H9 (cell line): ENCODE measurements around the gene VSTM2L. TPM values are rescaled to one million over a fixed set of nuclear protein-coding genes. Genes with fewer than 3 reads are reported as not detected.
A peak's percentile ranks its signal among the peaks of the same experiment; 100 is the strongest.

Experiments used
- DNase-seq: peaks from one replicate; pipeline ENCODE4 v3.0.0-alpha.2; 2017
- H2AFZ ChIP-seq: one replicate; pipeline ENCODE4 v1.6.1; 2013; ENCODE audit warnings: mild to moderate bottlenecking, low read length, control low read depth, moderate library complexity
- H2AK5ac ChIP-seq: 2 replicates; pipeline ENCODE4 v1.6.1; 2013; ENCODE audit warnings: low read length, control low read depth, mixed read lengths; ENCODE audit not compliant: insufficient read length
- H2BK120ac ChIP-seq: one replicate; pipeline ENCODE4 v1.6.1; 2013; ENCODE audit warnings: low read depth, mild to moderate bottlenecking, low read length, control low read depth, inconsistent platforms; ENCODE audit not compliant: poor library complexity, severe bottlenecking
- H2BK12ac ChIP-seq: 2 replicates; pipeline ENCODE4 v1.6.1; 2013; ENCODE audit warnings: low read length, control low read depth, mixed read lengths, low read depth; ENCODE audit not compliant: insufficient read length
- H2BK15ac ChIP-seq: 2 replicates; pipeline ENCODE4 v1.6.1; 2013; ENCODE audit warnings: low read depth, low read length, control low read depth
- H2BK20ac ChIP-seq: one replicate; pipeline ENCODE4 v1.6.1; 2013; ENCODE audit warnings: low read depth, mild to moderate bottlenecking, low read length, control low read depth, inconsistent platforms; ENCODE audit not compliant: poor library complexity, severe bottlenecking
- H2BK5ac ChIP-seq: 2 replicates; pipeline ENCODE4 v1.6.1; 2013; ENCODE audit warnings: low read length, control low read depth, mixed read lengths; ENCODE audit not compliant: insufficient read length
- H3K14ac ChIP-seq: 2 replicates; pipeline ENCODE4 v1.6.1; 2013; ENCODE audit warnings: low read length, control low read depth; ENCODE audit not compliant: insufficient read depth
- H3K18ac ChIP-seq: 2 replicates; pipeline ENCODE4 v1.6.1; 2013; ENCODE audit warnings: low read depth, mild to moderate bottlenecking, mixed read lengths, low read length, control low read depth; ENCODE audit not compliant: insufficient read length
- H3K23ac ChIP-seq: 2 replicates; pipeline ENCODE4 v1.6.1; 2013; ENCODE audit warnings: low read length, control low read depth, mixed read lengths, low read depth; ENCODE audit not compliant: insufficient read length
- H3K23me2 ChIP-seq: 2 replicates; pipeline ENCODE4 v1.6.1; 2013; ENCODE audit warnings: low read depth, mild to moderate bottlenecking, mixed read lengths, low read length, control low read depth; ENCODE audit not compliant: insufficient read length, poor library complexity, severe bottlenecking
- H3K27ac ChIP-seq: 2 replicates; pipeline ENCODE4 v1.5.1; 2013; ENCODE audit warnings: low read length, control low read depth, mixed read lengths, low read depth; ENCODE audit not compliant: insufficient read length
- H3K27me3 ChIP-seq: 2 replicates; pipeline ENCODE4 v1.6.1; 2013; ENCODE audit warnings: low read length, control low read depth, inconsistent platforms; ENCODE audit not compliant: insufficient read depth
- H3K4ac ChIP-seq: 2 replicates; pipeline ENCODE4 v1.6.1; 2013; ENCODE audit warnings: low read depth, mild to moderate bottlenecking, control low read depth, inconsistent platforms, low read length, moderate library complexity
- H3K4me1 ChIP-seq: 2 replicates; pipeline ENCODE4 v1.6.1; 2013; ENCODE audit warnings: low read length, control low read depth, inconsistent platforms; ENCODE audit not compliant: insufficient read depth
- H3K4me2 ChIP-seq: 2 replicates; pipeline ENCODE4 v1.6.1; 2013; ENCODE audit warnings: low read length, control low read depth, mixed read lengths; ENCODE audit not compliant: insufficient read length, insufficient read depth
- H3K56ac ChIP-seq: 2 replicates; pipeline ENCODE4 v1.6.1; 2013; ENCODE audit warnings: low read depth, mild to moderate bottlenecking, mixed read lengths, low read length, control low read depth; ENCODE audit not compliant: insufficient read length
- H3K79me1 ChIP-seq: 2 replicates; pipeline ENCODE4 v1.6.1; 2013; ENCODE audit warnings: low read depth, mild to moderate bottlenecking, moderate library complexity, low read length, control low read depth, inconsistent platforms; ENCODE audit not compliant: insufficient read depth, poor library complexity, severe bottlenecking
- H3K79me2 ChIP-seq: 2 replicates; pipeline ENCODE4 v1.6.1; 2013; ENCODE audit warnings: low read length, control low read depth, inconsistent platforms; ENCODE audit not compliant: insufficient read depth
- H3K9ac ChIP-seq: 2 replicates; pipeline ENCODE4 v1.6.1; 2013; ENCODE audit warnings: low read length, control low read depth, mixed read lengths; ENCODE audit not compliant: insufficient read length; ENCODE audit errors: extremely low read depth
- H3K9me3 ChIP-seq: one replicate; pipeline ENCODE4 v1.6.1; 2013; ENCODE audit warnings: low read depth, low read length, inconsistent platforms; ENCODE audit not compliant: control insufficient read depth
- H3T11ph ChIP-seq: one replicate; pipeline ENCODE4 v1.6.1; 2013; ENCODE audit warnings: mild to moderate bottlenecking, low read length, control low read depth, inconsistent platforms
- H4K20me1 ChIP-seq: one replicate; pipeline ENCODE4 v1.6.1; 2013; ENCODE audit not compliant: control insufficient read depth, insufficient read length, insufficient read depth
- H4K5ac ChIP-seq: 2 replicates; pipeline ENCODE4 v1.6.1; 2013; ENCODE audit warnings: low read depth, mild to moderate bottlenecking, mixed read lengths, low read length, control low read depth; ENCODE audit not compliant: insufficient read length
- H4K8ac ChIP-seq: replicated peaks from 2 replicates; pipeline ENCODE4 v1.6.1; 2013; ENCODE audit warnings: low read length, control low read depth, mixed read lengths, low read depth; ENCODE audit not compliant: insufficient read length
- H4K91ac ChIP-seq: 2 replicates; pipeline ENCODE4 v1.6.1; 2013; ENCODE audit warnings: low read depth, mild to moderate bottlenecking, moderate library complexity, mixed read lengths, low read length, control low read depth; ENCODE audit not compliant: insufficient read length
- H3K27ac Mint-ChIP-seq, 3 experiments: 2 replicates in 2 of 3; 3 replicates in 1 of 3; pipeline ENCODE4 v1.8.0; 2020 to 2021; ENCODE audit warnings: mixed read lengths in 3 of 3, mild to moderate bottlenecking in 1 of 3, moderate library complexity in 1 of 3
- H3K27me3 Mint-ChIP-seq: 2 replicates; pipeline ENCODE4 v1.8.0; 2021; ENCODE audit warnings: low read depth, mild to moderate bottlenecking, moderate library complexity, mixed read lengths
- H3K36me3 Mint-ChIP-seq, 3 experiments: 2 replicates in 2 of 3; 3 replicates in 1 of 3; pipeline ENCODE4 v1.8.0; 2020 to 2021; ENCODE audit warnings: low read depth in 3 of 3, mixed read lengths in 3 of 3; ENCODE audit not compliant: insufficient read depth in 1 of 3
- H3K4me1 Mint-ChIP-seq, 2 experiments: 2 replicates each; pipeline ENCODE4 v1.8.0; 2020; ENCODE audit warnings: mixed read lengths in 2 of 2
- H3K4me3 Mint-ChIP-seq, 2 experiments: 2 replicates in 1 of 2; 3 replicates in 1 of 2; pipeline ENCODE4 v1.8.0; 2020 to 2021; ENCODE audit warnings: mild to moderate bottlenecking in 2 of 2, mixed read lengths in 2 of 2, moderate library complexity in 1 of 2
- H3K9me3 Mint-ChIP-seq, 2 experiments: 2 replicates in 1 of 2; 3 replicates in 1 of 2; pipeline ENCODE4 v1.8.0; 2020; ENCODE audit warnings: mild to moderate bottlenecking in 2 of 2, mixed read lengths in 2 of 2, moderate library complexity in 1 of 2
- CTCF ChIP-seq: fragments of 200-600 bp; sonication (generic); conservative IDR thresholded peaks from 3 replicates; pipeline ENCODE4 v1.8.0; 2021; ENCODE audit warnings: antibody characterized with exemption, mild to moderate bottlenecking
- WGBS: extraction: QIAGEN DNeasy Blood & Tissue Kit; methylation state at CpG from one replicate; pipeline ENCODE4 v1.1.7; 2013; ENCODE audit warnings: missing lambda C conversion rate, low lambda C conversion rate, mixed read lengths; ENCODE audit not compliant: insufficient read length; ENCODE audit errors: extremely low coverage; 5-methylcytosine and 5-hydroxymethylcytosine counted together
- total RNA-seq: library from RNA; stranded (reverse); gene quantifications from 2 replicates; pipeline ENCODE4 v1.2.1, GENCODE V29; 2021

The VSTM2L gene
- total RNA-seq, 1 experiment from 2014 or later = 2.1 TPM

DNA sequence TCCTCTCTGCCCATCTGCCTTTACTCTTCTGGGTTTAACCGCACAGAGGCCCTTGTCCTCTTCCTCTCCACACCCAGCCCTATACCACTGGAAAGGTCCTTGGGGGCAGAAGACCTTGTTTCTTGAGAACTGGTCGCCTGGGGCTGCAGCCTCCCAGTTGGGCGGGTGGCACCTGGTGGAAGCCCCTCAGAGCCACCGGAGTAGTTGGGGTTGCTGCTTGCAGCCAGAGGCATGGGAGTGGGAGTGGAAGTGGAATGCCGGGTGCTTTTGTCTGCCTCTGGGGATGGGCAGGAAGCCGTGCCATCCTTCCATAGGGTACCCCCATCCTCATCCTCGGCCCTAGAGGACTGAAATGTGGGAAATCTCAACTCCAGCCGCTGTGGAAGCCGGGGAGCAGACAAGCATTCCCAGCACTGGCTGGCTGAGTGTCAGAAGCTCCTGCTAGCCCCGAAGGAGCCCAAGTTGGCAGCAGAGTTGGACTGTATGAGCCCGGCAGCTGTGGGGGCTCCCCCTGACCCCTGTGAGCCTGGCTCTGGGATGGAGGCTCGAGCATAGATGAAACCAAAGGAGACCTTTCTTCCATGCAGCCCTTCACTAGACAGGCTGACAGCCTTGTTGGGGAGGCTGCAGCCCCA is 1.2 kb downstream of the VSTM2L start:
- Mint-ChIP-seq H3K4me1 (peaks cover 47 to 62% of the 10 kb centered on the region in 2 experiments), H3K36me3 (no peaks in the 10 kb centered on the region; a peak in 1 of 7 replicates), H3K4me3 (peak overlapping the region; percentile 65 to 82), H3K9me3 (peaks cover 0 to 4% of the 10 kb centered on the region in 2 experiments; a peak in 1 of 5 replicates), H3K27ac (no peak overlapping the region; a peak in 1 of 7 replicates), H3K27me3 (peaks cover 41% of the 10 kb centered on the region)
- Histone ChIP-seq H3K27me3 (no peaks in the 10 kb centered on the region), H4K5ac (no peak overlapping the region), H2AK5ac (no peak overlapping the region), H3K4me2 (peak overlapping the region; percentile 34), H2BK120ac (no peak overlapping the region), H2BK12ac (no peak overlapping the region), H4K91ac (no peak overlapping the region), H3K23ac (no peak overlapping the region), H3K14ac (no peak overlapping the region), H2BK20ac (no peak overlapping the region), H3K4me1 (peaks cover 4% of the 10 kb centered on the region; the same call in 1 of the 2 replicates), H2BK5ac (no peak overlapping the region), H4K8ac (no peak overlapping the region), H3K23me2 (peaks cover 3% of the 10 kb centered on the region), H3K79me2 (no peaks in the 10 kb centered on the region), H3K27ac (no peak overlapping the region), H2BK15ac (no peak overlapping the region), H2AFZ (no peak overlapping the region), H4K20me1 (no peaks in the 10 kb centered on the region), H3K9ac (no peak overlapping the region), H3T11ph (no peak overlapping the region), H3K79me1 (no peaks in the 10 kb centered on the region), H3K18ac (no peak overlapping the region), H3K56ac (no peak overlapping the region), H3K4ac (no peak overlapping the region), H3K9me3 (no peaks in the 10 kb centered on the region)
- WGBS = no CpG with 5 or more reads among the region's 12 CpGs
- no peak for TF ChIP-seq CTCF
- DNase-seq = no peak
